Measurements from ENCODE around the gene TMBIM6.

TMBIM6 gene

DNA sequence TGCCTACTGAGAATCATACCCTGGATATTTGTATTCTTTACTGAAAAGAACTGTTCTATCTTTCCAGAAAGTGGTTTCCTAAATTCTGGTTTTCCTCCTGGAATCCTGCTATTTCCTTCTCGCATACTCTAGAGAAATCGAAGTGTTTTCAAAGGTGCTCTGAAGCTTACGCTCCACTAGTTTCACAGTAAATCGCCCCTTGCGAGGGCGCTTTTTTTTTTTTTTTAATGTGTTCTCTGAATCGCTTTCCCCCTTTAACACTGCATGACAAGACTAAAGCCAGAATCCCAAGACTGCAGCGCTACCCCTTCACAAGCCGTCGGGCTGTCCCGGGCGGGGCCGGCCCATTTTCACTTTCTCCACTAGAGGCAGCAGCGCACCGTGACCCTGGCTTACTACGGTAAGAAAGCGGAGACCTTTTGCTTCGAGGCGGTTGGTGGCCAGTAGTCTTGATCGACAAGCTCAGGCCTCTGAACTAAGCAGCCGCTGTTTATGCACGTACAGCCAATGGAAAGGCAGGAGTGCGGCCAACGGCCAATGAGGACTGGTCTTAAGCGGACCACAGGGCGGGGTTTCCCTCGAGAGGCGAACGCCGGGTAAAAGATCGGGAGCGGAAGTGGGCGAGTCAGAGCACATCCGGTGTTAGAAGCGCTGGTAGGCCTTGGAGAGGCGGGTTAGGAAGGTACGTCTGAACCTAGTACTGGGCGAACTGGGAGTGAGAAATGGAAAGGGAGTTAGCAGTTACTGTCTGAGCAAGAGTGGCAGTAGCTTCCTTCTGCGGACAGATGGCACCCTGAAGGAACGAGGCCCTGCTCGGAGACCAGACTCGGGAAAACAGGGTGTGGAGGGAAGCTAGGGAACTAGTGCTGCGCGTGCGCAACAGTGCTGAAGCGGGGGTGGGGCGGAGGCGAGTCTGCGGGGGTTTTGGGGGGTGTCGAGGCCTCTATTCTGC, at the start of gene TMBIM6:
TSS of gene TMBIM6 (plus strand) at position 628 of the 952 bp plus-strand sequence. CDS start 10,937 bp downstream, outside the sequence.
- TF ChIP-seq, protein P1, sequence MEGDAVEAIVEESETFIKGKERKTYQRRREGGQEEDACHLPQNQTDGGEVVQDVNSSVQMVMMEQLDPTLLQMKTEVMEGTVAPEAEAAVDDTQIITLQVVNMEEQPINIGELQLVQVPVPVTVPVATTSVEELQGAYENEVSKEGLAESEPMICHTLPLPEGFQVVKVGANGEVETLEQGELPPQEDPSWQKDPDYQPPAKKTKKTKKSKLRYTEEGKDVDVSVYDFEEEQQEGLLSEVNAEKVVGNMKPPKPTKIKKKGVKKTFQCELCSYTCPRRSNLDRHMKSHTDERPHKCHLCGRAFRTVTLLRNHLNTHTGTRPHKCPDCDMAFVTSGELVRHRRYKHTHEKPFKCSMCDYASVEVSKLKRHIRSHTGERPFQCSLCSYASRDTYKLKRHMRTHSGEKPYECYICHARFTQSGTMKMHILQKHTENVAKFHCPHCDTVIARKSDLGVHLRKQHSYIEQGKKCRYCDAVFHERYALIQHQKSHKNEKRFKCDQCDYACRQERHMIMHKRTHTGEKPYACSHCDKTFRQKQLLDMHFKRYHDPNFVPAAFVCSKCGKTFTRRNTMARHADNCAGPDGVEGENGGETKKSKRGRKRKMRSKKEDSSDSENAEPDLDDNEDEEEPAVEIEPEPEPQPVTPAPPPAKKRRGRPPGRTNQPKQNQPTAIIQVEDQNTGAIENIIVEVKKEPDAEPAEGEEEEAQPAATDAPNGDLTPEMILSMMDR (IDR thresholded peaks at IDR 0.05; ENCODE audit: low read depth, low read length, poor library complexity, severe bottlenecking), result peak; percentile 96
- TF ChIP-seq EZH2phosphoT487 (IDR thresholded peaks at IDR 0.05; ENCODE audit: borderline replicate concordance, low read length), result no peak
- no peaks in the 10 kb centered on the region for H3K27me3 ChIP-seq (ENCODE audit: control insufficient read depth, low read length)
- peaks cover 31% of the 10 kb centered on the region for H3K36me3 ChIP-seq (ENCODE audit: control insufficient read depth, low read length)

DNA sequence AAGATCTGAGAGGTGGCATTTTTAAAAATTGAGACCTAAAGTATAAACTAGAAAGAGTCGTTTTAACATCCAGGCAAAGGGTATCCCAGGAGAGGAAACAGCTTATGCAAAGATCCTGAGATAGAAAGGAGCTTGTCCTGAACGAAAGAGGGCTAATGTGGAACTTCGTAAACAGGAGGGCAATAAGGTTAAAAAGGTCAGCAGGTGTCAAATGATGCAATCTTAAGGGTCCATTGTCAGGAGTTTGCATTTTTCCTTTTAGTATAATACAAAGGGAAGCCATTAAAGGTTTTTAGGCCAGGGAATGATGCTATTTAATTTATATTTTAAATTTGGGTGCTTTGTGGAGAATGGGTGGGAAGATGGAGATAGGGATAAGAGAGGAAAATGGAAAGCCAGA, 48.5 kb upstream of the TMBIM6 start:
- TF ChIP-seq, protein P1 (IDR thresholded peaks at IDR 0.05; ENCODE audit: low read depth, low read length, poor library complexity, severe bottlenecking), result no peak
- no peak for TF ChIP-seq EZH2phosphoT487 (IDR thresholded peaks at IDR 0.05; ENCODE audit: borderline replicate concordance, low read length)
- H3K27me3 ChIP-seq (ENCODE audit: control insufficient read depth, low read length), result no peaks in the 10 kb centered on the region
- peaks cover 29% of the 10 kb centered on the region for H3K79me2 ChIP-seq (ENCODE audit: control insufficient read depth, low read length)
- H3K4me2 ChIP-seq (ENCODE audit: low read length), result peak overlapping the region; percentile 9; the same call in 1 of the 2 replicates
- H4K20me1 ChIP-seq (ENCODE audit: control insufficient read depth, insufficient read depth, low read depth, low read length), result peaks cover 4% of the 10 kb centered on the region
- no peaks in the 10 kb centered on the region for H3K9me2 ChIP-seq (replicated peaks; ENCODE audit: control insufficient read depth, low read length)
- no peak overlapping the region for H3K27ac ChIP-seq (ENCODE audit: low read depth, low read length)
- H3F3A ChIP-seq (ENCODE audit: control insufficient read depth, insufficient read depth), result peaks cover 11% of the 10 kb centered on the region
- no peak overlapping the region for H3K4me3 ChIP-seq (ENCODE audit: low read length)
- no peaks in the 10 kb centered on the region for H3K9me3 ChIP-seq (ENCODE audit: control insufficient read depth, insufficient read depth, low read length)
- no peaks in the 10 kb centered on the region for H3K36me3 ChIP-seq (ENCODE audit: control insufficient read depth, low read length)
- peaks cover 36% of the 10 kb centered on the region for H3K4me1 ChIP-seq (ENCODE audit: control insufficient read depth, low read length)

More for the DNA sequence above, at the start of gene TMBIM6:
- H3K4me3 ChIP-seq (ENCODE audit: low read length), result peak within 1 kb of the TSS; percentile 77
- no peaks in the 10 kb centered on the region for H3K9me3 ChIP-seq (ENCODE audit: control insufficient read depth, insufficient read depth, low read length)
- peaks cover 27% of the 10 kb centered on the region for H3K4me1 ChIP-seq (ENCODE audit: control insufficient read depth, low read length)
- peak within 1 kb of the TSS; percentile 82 for H3K27ac ChIP-seq (ENCODE audit: low read depth, low read length)
- no peaks in the 10 kb centered on the region for H3K9me2 ChIP-seq (replicated peaks; ENCODE audit: control insufficient read depth, low read length)
- H4K20me1 ChIP-seq (ENCODE audit: control insufficient read depth, insufficient read depth, low read depth, low read length), result peaks cover 28% of the 10 kb centered on the region
- peak within 1 kb of the TSS; percentile 80 for H3K4me2 ChIP-seq (ENCODE audit: low read length)
- H3F3A ChIP-seq (ENCODE audit: control insufficient read depth, insufficient read depth), result no peaks in the 10 kb centered on the region
- H3K79me2 ChIP-seq (ENCODE audit: control insufficient read depth, low read length), result peaks cover 46% of the 10 kb centered on the region

DNA sequence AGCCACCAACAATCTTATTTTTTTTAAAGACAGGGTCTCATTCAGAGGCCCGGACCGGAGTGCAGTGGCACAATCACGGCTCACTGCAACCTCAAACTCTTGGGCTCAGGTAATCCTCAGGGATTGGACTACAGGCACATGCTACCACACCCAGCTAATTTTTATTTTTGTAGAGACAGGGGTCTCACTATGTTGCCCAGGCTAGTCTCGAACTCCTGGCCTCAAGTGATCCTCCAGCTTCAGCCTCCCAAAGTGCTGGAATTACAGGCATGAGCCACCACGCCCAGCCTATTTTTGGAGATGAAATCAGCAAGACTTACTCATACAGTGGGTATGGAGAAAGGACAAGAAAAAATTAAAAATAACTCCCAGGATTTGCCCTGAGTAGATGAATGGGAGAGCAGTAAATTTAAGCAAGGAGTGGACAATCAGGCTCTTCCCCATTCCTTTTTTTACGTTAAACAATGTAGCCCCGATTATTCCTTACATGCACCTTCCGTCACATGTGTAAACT, 47.4 kb upstream of the TMBIM6 start:
- Histone ChIP-seq H3F3A (ENCODE audit: control insufficient read depth, insufficient read depth) (peaks cover 22% of the 10 kb centered on the region), H3K4me1 (ENCODE audit: control insufficient read depth, low read length) (peaks cover 47% of the 10 kb centered on the region), H3K4me2 (ENCODE audit: low read length) (no peak overlapping the region), H3K27me3 (ENCODE audit: control insufficient read depth, low read length) (no peaks in the 10 kb centered on the region), H3K36me3 (ENCODE audit: control insufficient read depth, low read length) (no peaks in the 10 kb centered on the region), H3K27ac (ENCODE audit: low read depth, low read length) (no peak overlapping the region), H4K20me1 (ENCODE audit: control insufficient read depth, insufficient read depth, low read depth, low read length) (peaks cover 12% of the 10 kb centered on the region), H3K4me3 (ENCODE audit: low read length) (no peak overlapping the region), H3K9me2 (replicated peaks; ENCODE audit: control insufficient read depth, low read length) (no peaks in the 10 kb centered on the region), H3K79me2 (ENCODE audit: control insufficient read depth, low read length) (peaks cover 31% of the 10 kb centered on the region), H3K9me3 (ENCODE audit: control insufficient read depth, insufficient read depth, low read length) (no peaks in the 10 kb centered on the region)
- no peak for TF ChIP-seq EZH2phosphoT487 (IDR thresholded peaks at IDR 0.05; ENCODE audit: borderline replicate concordance, low read length)
- TF ChIP-seq, protein P1 (IDR thresholded peaks at IDR 0.05; ENCODE audit: low read depth, low read length, poor library complexity, severe bottlenecking), result no peak
